C1 segment of cervical spinal cord (tissue), 14 donors: ENCODE data around the gene MTA3.
"Not testable (repeated sequence)": the region's sequence is repeated elsewhere in the genome, so short reads cannot be mapped to it uniquely, and the experiment has no call there.

Source experiments
- DNase-seq, 14 donors: peaks; one replicate each; lab custom pipeline; 2025; lab: John Stamatoyannopoulos, UW

The MTA3 gene

DNA sequence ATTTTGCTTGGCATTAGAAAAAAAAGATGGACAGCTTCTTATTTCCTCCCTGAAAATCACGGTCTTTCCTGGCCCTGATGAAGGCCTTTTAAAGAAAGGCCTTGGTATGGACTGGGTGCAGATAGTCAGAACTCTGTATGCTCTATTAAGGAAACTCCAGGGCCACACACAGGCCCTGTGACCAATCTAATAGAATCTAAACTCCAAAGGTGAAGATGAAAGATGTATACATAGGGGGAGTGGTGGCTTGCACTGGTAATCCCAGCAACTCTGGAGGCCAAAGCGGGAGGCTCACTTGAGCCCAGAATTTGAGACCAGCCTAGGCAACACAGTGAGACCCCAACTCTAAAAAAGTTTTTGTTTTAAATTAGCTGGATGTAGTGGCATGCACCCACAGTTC is 158.2 kb downstream of the MTA3 start:
- DNase-seq = no peak

DNA sequence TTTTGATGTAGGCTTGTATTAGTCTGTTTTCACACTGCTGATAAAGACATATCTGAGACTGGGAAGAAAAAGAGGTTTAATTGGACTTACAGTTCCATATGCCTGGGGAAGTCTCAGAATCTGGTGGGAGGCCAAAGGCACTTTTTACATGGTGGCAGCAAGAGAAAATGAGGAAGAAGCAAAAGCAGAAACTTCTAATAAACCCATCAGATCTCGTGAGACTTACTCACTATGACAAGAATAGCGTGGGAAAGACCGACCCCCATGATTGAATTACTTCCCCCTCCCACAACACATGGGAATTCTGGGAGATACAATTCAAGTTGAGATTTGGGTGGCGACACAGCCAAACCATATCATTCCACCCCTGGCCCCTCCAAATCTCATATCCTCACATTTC is 162.9 kb downstream of the MTA3 start:
- not testable (repeated sequence) for DNase-seq

DNA sequence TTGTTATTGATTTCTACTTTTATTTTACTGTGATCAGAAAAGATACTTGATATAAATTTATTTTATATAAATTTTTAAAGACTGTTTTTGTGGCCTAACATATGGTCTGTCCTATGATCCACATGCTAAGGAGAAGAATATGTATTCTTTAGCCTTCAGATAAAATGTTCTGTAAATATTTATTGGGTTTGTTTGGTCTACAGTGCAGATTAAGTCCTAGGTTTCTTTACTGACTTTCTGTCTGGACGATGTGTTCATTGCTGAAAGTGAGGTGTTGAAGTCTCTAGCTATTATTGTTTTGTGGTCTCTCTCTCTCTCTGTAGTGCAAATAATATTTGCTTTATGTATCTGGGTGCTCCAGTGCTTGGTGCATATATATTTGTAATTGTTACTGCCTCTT is 165.4 kb downstream of the MTA3 start:
- no peak for DNase-seq

DNA sequence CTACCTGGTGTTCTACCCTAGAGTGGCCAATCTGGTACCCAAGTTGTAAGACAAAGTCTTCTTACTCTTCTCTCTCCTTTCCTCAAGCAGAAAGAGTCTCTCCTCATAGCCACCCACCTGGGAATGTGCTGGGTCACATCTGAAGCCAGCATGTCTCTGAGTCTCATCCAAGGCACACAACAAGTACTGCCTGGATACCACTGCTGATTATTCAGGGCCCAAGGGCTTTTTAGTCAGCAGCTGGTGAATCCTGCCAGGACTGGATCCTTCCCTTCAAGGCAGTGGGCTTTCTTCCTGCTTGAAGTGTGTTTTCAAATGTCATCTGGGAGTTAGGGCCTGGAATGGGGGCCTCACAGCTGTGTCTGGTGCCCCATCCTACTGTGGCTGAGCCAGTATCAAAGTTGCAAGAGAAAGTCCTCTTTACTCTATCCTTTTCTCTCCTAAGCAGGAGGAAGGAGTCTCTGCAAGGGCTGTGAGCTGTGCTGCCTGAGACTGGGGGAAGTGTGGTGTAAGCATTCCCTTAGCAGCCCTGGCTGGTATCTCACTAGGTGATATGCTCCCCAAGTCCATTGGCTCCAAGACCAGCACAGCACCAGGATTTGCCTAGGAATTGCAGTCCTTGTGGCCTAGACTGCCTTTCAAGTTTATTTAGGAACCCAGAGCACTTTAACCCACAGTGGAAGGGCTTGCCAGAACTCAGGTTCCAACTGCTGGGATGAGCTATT is 168.3 kb downstream of the MTA3 start:
- DNase-seq = no peak

DNA sequence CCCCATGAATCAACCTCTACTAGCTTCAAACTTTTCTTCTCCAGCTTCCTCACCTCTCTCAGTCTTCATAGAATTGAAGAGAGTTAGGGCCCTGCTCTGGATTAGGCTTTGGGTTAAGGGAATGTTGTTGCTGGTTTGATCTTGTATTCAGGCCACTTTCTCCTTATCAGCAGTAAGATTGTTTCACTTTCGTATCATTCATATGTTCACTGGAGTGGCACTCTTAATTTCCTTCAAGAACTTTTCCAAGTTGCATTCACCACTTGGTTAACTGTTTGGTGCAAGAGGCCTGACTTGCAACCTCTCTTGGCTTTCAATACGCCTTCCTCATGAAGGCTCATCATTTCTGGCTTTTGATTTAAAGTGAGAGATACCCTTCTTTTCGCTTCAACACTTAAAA is 172.7 kb downstream of the MTA3 start:
- no peak for DNase-seq

DNA sequence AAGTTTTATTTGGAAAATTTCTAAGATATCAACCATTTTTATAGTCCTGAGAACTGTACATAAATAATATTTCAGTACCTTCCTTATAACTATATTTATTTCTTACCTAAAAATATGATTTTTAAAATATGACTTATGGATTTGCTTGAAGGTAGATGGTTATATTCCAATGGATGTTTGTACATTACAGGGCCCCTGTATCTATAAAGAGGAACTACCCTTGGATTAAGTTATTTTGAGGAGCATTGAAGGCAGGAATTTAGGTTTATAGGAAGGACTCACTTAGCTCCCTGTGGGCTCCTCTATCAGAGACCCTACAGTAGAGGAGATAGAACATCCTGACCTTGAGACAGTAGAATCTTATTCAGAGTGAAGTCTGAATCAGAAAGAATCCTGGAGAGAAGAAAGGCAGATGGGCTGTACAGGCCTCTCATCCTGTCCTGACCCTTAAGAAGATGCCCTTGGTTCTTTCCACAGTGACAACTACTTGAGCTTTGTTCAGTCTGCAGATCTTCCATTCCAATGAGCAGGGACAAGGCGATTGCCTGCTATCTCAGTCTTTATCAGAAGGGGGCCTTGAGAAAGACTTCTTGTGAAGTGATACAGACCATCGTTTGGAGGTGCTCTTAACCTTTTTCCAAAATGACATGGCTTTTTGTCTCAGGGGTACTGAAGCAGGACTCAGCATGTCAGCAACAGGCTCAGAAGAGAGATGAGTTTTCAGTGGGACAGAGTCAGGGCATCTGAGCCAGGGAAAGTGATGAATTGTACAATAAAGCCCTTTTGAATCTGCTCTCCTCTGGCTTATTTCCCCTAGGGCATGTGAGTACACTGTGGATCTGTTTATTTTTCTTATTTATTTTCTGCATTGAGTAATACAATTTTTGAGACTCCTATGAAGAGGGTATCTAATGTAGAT is 174.6 kb downstream of the MTA3 start:
- no peak for DNase-seq

DNA sequence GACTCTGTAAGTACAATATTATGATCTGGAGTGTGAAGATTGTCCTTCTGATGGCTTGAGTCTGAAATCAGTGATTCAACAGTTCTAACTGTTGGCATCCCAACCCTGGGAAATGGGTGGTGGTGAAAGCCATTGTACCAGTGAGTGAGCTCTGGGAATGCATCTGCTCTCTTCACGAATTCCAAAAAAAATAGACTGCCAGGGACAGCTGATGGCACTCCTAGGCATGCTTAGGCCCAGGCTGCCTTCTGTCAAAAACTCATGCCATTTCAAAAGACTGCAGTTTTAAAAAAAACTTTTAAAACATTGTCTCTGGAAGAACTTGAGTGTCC is 175.2 kb downstream of the MTA3 start:
- DNase-seq = no peak

DNA sequence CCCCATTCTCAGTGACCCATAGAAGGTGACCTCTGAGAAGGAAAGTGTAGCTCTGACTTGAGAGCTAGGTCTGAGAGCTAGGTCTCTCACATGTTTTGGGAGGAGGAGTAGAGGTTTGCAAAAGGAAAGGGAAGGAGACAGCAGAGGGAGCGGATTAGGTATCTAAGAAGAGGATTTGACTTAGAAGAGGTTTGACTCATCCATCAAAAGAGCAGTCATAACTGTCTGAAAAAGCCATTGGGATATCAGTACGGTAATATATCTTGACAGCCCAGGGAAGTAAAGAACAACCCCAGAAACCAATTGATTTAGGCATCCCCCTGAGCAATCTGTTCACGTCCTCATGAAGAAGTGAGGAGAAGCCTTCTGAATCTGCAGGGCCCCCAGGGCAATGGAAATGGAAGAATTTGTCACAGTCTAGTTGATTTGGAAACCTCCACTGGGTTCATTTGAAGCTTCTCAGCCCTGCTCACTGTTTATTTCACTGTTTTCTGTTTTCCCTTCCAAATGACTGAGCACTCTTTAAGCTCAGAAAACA is 176.2 kb downstream of the MTA3 start:
- DNase-seq = no peak

DNA sequence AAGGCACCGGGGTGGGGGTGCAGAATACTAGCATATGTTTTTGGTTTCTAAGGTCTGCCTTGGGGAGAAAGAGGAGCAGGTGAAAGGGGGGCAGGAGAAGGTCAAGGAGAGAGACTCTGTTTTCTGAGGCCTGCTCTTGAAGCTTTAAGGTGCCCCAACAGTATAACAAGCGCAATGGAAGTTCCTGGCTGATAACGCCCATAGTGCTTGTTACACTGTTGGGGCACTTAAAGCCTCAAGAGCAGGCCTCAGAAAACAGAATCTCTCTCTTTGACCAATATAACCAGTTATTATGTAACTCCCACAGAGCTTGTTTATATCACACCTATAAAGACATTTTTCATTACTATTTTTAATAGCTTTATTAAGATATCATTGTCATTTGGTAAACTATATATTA is 179.0 kb downstream of the MTA3 start:
- no peak for DNase-seq

DNA sequence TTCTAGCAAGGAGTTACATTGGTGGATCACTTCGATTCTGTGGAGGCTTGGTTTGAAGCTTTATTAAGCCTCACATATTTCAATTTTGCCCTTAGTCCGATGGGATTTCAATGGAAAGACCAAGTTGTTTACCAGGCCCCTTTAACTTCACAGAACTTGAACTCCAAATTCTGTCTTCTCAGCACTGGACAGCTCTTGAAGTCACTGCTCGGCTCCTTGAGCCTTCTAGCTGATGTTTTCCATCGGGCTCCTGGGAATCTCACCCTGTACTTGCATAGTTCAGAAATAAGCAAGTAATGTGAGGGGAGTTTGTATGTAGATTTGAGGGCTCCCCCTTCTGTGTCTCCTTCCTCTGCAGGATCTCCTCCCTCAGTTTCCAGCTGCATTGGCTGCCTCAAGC is 180.4 kb downstream of the MTA3 start:
- no peak for DNase-seq

DNA sequence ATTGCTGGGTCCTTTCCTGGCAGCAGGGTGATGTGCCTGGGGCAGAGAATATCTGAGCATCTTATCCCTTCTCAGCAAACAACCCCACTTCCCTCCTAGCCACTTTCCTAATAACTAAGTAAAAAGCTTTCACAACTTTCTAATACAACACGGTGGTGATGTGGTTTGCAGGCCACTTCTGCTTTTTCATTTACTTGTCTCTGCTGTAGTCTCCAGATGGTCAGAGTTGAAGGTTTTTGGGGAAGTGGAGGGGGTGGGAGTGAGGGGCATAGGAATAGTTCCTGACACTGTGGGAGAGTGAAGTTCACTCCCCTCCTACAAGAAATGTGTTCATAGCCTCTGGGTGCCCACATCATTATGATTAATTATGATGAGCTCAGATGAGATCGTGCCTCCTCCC is 183.9 kb downstream of the MTA3 start:
- peak in 3 of 14 donors; percentile 10 to 49 (median 23) for DNase-seq

DNA sequence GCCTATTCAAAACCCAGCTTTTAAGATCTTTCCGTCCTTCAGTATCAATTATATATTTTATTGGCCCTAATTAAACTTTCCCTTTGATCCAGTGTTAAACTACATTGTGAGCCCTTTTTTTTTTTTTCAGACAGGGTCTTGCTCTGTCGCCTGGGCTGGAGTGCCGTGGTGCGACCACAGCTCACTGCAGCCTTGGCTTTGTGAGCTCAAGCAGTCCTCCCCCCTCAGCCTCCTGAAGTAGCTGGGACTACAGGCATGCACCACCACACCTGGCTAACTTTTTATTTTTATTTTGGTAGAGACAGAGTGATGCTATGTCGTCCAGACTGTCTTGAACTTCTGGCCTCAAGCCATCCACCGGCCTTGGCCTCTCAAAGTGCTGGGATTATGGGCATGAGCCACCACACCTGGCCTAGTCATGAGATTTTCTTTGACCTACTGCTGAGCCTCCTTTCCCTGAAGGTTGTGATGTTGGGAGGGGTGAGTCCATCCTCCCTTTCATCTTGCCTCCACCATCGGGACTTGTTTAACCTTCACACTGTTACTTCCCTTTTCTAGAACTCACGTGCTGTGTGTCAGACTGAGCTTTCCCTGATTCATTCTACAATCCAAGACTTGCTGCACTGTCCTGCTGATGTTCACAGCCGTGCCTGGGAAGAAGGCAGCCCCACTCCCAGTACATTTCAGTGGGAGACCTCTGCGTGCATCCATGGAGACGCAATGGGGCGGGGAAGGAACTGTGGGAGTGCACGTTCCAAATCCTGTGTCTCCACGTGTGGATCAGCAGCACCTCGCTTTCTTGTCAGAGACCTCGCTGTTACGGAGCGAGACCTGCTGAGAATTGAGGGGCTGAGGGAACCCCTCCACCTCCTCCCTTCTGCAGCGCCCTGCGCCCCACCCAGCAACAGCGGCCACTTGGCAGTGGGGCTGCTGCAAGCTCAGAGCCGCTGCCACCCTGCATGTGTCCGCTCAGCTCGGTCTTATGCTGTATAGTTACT is 184.7 kb downstream of the MTA3 start:
- no peak for DNase-seq

DNA sequence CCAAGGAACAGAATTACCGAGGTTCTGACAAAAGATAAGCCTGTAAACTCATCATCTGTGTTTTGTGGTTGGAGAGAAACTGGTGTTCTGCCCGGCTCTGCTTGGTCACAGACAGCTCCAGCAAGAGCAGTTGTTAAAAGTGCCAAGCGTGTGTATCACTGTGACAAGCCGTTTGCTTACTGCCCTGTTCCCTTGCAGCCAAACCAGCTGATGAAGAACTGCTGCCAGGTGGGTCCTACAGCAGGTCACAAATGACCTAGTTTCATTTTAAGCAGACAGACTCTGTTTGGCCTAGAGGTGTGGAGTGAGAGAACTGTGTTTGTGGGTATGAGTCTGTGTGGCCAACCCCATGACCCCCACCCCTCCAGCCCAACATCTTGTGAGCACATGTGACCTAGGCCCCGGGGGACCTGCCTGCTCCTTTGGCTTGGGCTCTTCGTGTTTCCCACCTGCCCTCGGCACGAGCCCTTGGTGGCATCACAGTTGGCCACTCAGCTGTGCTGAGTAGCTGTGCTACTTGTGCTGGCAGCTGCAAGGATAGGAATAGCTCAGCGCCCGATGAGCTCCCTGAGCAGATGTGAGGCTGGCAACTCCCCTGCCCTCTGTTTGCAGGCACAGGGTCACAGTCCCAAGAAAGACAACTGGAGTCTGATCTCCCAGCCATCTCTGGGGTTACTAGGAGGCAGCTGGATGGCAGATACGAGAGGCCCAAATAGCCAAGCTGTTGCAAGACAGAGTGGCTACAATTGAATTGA is 185.8 kb downstream of the MTA3 start:
- DNase-seq = peak in 7 of 14 donors; percentile 18 to 76 (median 63)

DNA sequence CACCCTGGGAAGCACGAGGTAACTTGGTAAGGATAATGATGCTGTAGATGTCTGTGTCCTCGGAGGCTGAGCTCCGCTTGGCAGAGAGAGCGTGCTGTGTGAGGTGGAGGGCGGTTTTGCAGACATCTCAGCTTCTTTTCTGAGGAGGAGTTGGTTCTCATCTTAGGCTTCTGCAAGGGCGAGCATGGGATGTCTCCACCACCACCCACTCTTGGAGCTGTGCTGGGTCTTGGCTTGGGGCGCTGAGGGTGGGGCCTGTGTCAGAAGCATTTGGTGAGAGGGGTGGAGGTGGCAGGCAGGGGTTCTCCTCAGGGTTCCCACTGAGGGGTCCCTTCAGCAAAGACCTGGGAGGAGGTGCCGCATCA is 186.3 kb downstream of the MTA3 start:
- peak in 1 of 14 donors; percentile 28 for DNase-seq

DNA sequence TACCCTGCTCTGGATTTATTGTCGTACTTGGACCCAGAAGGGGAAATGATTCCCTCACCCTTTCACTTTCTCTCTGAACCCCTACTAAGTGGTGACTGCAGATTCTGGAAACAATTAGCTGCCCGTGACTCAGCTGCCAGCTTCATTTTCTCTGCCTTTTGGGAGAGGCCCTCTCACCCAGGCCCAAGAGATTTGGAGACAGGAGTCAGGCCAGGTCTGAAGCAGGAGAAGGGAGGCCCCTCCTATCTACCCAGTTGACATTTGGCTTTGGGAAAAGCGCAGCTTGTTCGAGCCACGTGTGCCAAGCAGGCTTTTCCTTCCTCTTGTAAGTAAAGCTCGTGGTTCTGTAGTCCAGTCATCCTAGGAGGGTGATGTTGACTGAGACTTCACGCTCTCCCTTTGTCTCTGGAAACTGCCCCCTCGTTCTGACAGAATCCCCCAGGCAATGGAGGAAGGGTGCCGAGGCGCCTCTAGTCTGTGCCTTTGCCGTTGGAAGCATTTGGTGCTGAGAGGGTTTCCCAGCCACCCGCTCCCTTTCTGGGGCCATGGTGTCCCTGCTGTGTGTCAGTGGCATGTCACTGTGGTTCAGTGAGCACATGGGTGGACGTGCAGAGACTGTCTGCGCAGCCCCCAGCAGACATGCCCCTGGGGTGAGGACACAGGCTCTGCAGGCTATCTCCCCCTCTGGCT is 186.9 kb downstream of the MTA3 start:
- DNase-seq = peak in 2 of 14 donors; percentile 31 to 44

DNA sequence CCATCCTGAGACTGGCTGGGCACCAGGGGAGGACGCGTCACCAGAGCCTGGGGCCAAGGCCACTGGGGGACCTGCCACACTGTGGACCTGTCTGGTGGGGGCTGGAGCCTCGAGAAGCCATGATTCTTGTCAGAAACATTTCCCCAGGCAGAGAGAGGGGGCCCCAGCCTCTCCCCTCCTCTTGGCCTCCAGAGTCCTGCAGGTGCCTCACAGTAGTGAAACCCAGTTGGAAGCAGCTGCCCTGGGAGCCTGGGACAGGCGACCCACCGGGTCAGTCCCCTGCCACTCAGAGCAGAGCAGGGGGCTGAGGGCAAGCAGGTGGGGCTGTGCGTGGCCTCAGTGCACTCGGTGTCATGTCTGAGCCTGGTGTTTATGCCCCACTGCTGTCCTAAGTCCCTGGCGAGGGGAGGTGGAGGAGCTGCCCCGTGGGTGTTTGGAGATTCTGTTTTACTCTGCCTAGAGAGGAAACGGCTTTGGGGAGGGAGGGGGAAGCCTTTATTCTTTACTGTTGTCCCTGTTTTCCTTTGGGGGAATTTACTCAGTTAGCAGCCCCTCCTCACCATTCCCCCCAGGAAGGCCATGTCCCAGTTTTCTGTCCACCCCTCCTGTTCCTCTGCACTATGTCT is 187.8 kb downstream of the MTA3 start:
- DNase-seq = no peak

DNA sequence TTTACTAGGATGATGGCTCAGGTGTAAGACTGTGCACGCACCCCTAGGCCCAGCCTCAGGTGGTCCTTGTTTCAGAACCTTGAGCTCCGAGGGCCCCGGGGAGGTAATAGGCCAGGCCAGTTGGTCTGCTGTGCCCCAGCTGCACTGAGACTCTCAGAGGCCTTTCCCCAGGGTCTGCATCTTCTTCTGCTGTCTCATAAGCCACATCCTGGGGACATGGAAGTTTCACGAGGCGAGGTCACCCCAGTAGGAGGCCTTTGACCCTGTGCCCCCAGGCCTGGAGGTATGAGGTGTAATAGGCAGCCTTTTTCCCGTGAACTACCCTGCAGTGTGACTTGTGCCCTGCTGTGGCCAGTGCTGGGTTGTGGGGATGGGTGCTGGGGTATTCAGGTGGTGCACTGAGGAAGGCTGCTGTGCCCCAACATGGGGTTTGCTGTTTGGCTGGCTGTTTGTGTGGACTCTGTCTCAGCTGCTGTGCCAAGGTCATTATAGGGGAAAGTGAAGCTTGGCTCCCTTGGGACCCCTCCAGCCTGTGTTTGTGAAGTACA is 188.6 kb downstream of the MTA3 start:
- DNase-seq = no peak

DNA sequence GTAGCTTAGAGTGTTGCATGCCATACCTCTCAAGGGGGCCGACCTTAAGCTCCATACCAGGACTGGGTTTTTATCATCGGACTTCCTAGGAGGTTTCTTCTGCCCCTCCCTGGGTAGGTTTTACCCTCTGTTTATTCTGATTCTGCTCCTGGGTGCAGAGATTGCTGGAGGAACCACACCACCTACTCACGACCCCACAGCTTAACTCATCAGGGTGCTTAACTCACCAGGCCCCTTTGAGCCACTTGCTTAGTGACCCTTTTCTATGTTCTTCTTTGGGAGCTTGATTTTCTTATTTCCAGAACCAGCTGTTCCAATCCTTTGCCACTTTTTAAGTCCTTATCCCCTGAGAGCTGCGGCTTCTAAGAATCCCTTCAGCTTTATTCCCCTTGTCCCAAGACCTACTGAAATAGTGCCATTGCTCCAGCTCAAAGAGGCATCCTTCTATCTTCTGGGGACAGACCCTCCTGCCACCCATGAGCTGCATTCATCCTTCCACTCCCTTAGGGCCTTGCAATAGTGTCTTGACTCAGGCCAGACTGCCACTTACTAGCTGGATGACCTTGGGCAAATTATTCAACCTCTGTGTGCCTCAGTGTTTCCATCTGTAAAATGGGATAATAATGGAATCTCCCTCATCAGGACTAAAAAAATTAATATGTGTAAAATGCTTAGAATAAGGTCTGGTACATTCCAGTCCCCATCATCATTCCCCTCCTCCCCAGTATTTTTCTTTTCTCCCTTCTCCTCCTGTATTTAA is 189.7 kb downstream of the MTA3 start:
- DNase-seq = no peak

DNA sequence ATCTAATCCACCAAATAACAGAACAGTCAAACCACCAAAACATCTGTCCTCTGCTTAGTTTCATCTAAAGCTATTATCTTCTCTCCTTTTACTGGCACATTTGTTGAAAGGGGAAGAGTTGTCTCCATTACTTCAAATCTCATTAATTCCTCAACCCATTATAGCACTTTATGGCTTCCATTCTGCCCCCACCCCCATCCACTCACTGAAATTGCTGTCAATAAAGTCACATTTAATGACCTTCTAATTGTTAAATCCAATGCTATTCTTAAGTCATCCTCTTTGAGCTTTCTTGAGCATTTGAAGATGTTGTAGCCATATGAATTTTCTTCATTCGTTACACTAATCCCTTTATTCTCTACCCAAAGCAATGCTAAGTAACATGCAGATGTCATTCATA is 190.3 kb downstream of the MTA3 start:
- no peak for DNase-seq
